GM19463 (cell line): ENCODE measurements around the gene CDCA5.
"Not testable (repeated sequence)": the region's sequence is repeated elsewhere in the genome, so short reads cannot be mapped to it uniquely, and the experiment has no call there.

Source experiments
- ATAC-seq: cut with Tn5 transposase; IDR thresholded peaks from one replicate; pipeline ENCODE4 v1.9.1; 2021; ENCODE audit warnings: mild to moderate bottlenecking, moderate library complexity; ENCODE audit not compliant: unreplicated experiment

The CDCA5 gene

DNA sequence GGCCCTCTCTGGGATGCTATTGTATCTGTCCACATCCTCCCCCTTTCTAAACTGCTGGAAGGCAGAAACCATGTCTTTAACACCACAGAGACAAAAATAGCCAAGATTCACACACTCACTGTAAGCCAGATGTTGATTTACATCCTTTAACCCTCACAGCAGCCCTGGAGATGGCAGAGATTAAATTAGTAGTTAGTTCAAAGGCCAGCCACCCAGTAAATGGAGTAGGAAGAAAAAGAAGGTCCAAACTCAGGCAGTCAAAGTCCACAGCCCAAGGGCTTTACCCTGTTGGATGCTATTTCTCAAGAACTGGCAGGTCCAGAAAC, 35.8 kb upstream of the CDCA5 start:
- no peak for ATAC-seq

DNA sequence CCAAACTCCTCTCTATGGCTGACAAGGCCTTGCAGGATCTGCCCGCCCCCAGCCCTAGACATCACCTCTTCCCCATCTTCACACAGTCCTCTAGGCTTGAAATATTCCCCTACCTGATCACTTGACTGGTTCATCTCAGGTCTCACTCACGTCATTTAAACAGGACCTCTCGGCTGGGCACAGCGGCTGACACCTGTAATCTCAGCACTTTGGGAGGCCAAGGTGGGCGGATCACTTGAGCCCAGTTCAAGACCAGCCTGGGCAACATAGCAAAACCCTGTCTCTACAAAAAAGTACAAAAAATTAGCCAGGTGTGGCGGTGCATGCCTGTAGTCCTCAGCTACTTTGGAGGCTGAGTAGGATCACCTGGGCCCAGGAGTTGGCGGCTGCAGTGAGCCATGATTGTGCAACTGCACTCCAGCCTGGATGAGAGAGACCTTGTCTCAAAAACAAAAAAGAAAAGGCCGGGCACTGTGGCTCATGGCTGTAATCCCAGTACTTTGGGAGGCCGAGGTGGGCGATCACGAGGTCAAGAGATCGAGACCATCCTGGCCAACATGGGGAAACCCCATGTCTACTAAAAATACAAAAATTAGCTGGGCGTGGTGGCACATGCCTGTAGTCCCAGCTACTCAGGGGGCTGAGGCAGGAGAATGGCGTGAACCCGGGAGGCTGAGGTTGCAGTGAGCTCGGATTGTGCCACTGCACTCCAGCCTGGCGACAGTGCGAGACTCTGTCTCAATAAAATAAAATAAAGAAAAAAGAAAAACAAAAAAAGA, 35.2 kb upstream of the CDCA5 start:
- ATAC-seq = not testable (repeated sequence)

DNA sequence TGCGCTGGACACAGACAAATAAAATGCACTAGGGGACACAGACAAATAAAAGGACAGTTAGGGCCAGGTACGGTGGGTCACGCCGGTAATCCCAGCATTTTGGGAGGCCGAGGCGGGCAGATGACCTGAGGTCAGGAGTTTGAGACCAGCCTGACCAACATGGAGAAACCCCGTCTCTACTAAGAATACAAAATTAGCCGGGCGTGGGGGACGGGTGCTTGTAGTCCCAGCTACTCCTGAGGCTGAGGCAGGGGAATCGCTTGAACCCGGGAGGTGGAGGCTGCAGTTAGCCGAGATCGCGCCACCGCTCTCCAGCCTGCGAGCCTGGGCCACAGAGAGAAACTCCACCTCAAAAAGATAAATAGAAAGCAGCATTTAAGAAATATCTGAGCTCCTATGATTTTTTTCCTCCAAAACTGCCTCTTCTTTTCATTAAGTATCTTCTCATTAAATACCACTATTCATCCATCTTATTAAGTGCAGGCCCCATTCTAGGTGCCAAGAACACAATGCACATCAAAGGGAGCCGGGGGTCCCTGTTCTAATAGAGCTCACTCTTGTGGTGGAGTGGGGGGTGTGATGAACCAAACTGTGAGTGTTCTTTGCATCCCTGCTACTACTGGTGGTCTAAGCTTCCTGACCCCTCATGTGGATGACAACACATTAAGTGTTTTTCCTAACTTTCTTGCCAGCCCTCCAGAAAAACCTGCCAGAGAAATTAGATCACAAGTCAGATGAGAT, 34.4 kb upstream of the CDCA5 start:
- ATAC-seq = no peak

DNA sequence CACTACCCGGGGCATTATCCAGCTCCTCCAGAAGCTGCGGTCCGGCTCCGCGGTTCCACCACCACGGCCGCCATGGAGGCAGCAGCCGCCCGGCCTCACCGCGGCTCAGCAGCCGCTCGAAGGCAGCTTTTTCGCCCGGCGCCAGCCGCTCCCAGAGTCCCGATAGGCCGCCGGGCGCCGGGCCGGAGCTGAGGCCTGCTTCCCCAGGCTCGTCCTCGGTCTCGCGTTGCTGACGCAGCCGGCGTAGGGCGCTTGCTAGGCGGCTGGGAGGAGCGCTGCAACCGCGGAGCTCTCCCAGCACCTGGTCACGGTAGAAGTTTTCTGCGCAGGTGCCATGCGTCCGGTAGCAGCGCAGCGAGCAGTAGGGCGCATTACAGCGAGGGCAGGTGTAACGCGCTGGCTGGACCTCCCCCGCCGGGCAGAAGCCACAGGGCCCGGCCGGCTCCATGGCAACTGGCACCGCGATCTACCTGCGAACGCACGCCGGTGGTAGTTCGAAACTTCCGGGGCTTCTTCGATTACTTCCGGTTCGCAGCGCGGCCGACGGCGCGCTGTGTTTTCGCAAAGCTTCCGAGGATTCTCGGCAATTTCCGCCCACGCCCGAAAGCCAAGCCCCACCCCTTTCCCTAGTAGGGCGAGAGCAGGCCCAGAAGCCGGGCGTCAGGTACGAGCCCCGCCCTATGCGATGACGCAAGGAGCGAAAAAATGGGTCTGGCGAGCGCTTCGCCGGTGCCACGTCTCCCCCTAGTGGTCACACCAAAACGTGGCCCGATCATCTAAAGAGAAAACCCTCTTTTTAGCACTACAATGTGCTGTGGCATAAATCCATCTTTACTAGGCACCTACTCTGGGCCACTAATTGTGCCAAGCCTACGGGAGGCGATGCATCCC, 33.6 kb upstream of the CDCA5 start, which contains the start of gene ZNHIT2:
TSS of gene ZNHIT2 (minus strand) at position 496 of the 891 bp plus-strand sequence. CDS start at position 448, 48 bp downstream.
- ATAC-seq = peak; percentile 50

DNA sequence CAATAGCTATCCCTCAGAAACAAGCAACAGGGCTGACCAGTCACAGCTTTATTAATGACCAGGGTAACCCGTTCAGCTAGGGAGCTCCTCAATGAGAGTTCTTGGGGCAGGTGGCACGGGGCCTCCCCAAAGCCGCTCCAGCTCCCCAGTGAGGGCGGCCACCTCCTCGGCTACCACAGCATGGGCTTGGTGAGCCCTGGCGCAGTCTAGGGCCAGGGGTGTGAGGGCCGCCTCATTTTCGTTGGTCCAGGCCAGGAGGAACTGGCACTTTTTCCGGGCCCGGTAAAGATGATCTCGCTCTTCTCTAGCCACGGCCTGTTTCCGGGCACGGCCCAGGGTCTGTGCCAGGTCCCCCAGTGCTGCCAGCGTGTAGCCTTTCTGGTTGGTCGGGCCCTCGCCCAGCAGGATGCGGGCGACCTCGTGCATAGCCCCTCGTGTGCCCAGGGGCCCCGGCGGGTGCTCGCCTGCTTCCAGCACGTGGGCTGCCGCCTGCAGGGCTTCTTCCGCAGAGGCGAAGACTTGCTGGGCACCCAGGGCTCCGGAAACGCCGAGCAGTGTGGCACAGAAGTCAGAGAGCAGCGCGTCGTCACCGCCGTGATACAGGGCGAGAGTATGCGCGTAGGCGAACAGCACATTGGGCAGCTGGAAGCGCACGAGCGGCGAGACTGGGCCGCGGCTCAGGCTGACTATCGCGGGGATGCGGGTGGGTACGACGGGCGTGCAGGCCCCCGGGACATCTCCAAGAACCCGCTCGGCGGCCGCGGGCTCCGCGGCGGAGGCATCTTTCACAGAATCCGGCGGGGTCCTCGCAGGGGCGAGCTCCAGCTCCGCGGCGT, 32.7 kb upstream of the CDCA5 start:
- ATAC-seq = no peak

DNA sequence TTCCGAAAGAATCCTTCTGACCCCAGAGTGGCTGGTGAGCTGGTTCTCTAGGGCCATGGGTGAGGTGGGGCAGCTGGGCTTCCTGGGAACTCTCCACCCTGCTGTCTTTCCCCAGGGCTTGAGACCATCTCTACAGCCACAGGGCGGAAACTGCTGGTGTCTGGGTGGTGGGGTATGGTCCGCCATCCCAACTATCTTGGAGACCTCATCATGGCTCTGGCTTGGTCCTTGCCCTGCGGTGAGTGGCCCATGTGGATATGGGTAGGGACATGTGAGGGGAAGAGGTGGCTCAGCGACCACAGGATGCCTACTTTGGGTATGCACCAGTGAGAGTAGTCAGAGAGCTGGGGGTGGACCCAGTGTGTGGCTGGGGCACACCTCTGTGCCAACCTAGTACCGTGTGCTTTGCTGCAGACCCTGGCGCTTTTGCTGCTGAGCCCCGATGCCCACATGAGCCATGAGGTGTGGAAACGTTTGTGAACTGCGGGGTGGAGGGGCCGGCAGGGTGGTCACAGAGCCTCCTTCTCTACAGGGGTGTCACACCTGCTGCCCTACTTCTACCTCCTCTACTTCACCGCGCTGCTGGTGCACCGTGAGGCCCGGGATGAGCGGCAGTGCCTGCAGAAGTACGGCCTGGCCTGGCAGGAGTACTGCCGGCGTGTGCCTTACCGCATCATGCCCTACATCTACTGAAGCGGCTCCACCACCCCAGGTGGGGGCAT, 31.7 kb upstream of the CDCA5 start:
- no peak for ATAC-seq

DNA sequence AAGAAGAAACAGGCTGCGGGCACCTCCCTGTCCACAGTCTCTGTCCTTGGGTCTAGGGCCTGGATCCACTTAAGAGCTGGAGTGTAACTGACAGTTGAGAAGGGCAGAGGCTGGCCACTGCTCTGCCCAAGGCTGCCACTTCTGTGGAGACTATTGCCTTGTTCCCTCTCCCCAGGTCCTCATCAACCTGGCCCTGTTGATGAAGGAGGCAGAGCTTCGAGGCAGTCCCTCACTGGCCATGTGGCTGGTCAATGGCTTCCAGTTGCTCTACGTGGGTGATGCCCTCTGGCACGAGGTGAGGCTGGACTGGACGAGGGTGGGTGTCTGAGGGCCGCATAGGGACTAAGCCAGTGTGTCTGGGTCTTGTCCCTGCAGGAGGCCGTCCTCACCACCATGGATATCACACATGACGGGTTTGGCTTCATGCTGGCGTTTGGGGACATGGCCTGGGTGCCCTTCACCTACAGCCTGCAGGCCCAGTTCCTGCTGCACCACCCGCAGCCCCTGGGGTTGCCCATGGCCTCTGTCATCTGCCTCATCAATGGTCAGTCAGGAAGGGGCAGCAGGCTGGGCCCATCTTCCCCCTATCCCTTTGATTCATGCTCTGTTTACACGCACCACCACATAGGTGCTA, 30.8 kb upstream of the CDCA5 start:
- ATAC-seq = no peak

DNA sequence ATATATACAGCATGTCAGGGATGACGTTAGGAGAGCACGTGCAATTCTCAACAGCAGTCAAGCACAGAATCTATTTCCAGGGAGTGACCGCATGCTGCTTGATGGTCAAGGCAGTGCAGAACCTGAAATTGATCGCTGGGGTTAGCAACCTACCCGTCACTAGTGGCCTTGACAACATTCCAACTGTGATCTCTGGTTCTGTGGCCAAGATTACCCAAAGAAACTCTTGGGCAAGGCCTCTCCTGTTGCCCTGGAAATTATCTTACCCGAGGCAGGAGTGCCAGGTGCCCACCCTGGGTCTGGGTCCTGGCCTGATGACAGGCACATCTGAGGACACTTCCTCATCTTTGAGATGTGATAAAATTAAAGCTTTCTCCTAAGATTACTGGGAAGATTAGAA, 30.0 kb upstream of the CDCA5 start:
- no peak for ATAC-seq

DNA sequence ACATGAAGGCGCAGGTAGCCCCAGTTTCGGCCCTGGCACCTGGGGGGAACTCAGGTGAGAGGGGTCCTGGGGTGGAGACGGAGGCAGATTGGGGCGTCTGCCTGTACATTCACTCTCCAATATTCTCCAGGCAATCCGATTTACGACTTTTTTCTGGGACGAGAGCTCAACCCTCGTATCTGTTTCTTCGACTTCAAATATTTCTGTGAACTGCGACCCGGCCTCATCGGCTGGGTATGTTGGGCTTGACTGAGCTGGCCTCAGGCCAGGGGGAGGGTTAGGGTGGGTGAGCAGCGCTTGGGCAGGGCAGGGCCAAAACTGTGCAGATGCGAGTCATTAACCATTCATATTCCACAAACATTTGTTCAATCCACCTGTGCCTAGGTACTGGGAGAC, 29.5 kb upstream of the CDCA5 start:
- ATAC-seq = no peak

DNA sequence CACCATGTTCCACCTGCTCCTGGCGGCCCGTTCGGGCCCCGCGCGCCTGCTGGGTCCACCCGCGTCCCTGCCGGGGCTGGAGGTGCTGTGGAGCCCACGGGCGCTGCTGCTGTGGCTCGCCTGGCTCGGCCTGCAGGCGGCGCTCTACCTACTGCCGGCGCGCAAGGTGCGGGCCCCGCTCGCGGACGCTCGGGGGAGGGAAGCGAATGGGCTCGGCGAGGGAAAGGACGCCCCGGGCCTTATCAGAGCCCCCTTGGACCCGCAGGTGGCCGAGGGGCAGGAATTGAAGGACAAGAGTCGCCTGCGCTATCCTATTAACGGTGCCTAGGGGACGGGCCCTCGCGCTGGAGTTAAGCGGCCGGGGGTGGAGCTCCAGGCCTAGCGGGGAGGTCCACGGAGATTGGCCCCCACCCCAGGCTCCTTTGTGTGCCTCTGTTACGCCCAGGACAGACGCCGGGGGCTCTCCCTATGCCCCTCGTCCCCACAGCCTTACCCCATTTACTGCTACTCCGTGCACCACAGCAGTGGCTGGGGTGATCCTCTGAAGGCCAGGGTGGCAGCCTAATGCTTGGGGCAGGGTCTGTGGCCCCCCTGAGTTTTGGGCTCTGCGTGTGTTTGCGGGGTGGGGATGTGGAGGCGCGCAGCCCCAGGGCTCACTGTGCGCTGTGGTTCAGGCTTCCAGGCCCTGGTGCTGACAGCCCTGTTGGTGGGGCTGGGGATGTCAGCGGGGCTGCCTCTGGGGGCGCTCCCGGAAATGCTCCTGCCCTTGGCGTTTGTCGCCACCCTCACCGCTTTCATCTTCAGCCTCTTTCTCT, 28.9 kb upstream of the CDCA5 start:
- ATAC-seq = peak; percentile 33

DNA sequence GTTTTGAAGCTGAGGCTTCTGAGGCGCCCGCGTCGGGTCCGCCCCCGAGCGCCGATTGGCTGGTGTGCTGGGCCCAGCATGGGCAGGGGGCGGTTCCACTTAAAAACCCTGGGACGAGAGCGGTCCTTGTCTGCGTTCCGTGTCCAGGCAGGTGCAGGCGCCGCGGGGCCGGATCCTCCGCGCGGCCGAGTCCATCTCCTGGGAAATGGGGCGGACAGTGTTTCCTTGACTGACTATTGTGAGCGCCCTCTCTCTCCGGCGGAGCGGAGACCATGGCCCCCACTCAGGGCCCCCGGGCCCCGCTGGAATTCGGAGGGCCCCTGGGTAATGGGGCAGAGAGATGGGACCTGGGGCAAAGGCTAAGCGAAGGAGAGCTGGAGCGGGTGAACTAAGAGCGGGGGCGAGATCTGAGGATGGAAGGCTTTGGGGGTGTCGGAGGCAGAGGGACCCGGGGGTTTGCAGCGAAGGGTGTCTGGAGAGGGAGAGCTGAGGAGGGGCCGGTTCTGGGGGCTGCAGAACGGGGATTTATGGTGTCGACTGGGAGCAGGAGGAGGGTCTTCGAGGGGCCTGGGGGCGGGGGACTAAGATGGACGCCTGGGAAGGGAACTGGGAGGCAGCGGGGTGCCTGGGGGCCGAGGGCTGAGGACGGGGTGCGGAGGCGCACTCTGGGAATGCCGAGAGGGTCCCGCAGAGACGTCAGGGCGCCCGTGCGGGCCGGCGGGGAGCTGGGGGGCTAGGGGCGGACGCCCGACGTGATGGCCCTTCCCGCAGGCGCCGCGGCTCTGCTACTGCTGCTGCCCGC, 28.1 kb upstream of the CDCA5 start, which contains the start of gene TM7SF2:
TSS of gene TM7SF2 (plus strand) at position 129 of the 802 bp plus-strand sequence. CDS start at position 273, 144 bp downstream.
- ATAC-seq = peak; percentile 85

DNA sequence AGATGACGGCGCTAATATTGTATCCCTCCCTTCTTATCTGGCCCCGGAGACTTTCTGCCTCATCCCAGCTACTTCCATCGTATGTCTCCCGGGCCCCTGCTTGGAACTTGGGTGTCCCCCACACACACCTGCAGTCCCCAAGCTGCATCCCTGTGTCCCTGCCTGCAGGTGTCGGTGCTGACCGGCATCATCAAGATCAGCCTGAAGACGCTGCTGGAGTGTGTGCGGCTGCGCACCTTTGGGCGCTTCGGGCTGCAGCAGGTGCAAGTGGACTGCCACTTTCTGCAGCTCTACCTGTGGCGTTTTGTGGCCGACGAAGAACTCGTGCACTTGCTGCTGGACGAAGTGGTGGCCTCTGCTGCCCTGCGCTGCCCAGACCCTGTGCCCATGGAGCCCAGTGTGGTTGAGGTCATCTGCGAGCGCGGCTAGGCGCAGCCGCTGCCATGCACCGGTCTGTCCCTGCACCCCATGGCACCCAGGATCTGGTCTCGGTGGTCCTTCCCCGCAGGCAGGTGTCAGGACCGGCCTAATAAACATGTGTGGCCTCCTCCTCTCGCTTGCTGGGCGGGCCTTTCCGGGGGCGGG, 27.4 kb upstream of the CDCA5 start:
- ATAC-seq = no peak

DNA sequence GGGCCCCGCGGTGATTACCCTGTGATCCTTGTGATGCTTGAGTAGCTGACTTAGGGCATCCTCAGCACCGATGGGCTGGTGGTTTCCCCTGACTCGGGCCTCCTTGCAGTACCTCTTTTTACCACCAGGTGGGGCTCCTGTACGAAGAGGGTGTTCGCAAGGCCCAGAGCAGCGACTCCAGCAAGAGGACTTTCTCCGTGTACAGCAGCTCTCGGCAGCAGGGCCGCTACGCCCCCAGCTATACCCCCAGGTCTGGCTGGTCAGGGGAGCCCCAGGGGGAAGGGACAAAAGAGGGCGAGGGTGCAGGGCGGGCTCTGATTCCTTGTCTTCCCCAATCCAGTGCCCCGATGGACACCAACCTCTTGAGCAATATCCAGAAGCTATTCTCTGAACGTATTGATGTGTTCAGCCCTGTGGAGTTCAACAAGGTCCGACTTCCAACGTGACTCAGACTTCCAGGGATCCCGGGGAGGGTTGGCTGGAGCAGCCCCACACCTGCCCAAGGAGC, 26.6 kb upstream of the CDCA5 start:
- ATAC-seq = no peak

DNA sequence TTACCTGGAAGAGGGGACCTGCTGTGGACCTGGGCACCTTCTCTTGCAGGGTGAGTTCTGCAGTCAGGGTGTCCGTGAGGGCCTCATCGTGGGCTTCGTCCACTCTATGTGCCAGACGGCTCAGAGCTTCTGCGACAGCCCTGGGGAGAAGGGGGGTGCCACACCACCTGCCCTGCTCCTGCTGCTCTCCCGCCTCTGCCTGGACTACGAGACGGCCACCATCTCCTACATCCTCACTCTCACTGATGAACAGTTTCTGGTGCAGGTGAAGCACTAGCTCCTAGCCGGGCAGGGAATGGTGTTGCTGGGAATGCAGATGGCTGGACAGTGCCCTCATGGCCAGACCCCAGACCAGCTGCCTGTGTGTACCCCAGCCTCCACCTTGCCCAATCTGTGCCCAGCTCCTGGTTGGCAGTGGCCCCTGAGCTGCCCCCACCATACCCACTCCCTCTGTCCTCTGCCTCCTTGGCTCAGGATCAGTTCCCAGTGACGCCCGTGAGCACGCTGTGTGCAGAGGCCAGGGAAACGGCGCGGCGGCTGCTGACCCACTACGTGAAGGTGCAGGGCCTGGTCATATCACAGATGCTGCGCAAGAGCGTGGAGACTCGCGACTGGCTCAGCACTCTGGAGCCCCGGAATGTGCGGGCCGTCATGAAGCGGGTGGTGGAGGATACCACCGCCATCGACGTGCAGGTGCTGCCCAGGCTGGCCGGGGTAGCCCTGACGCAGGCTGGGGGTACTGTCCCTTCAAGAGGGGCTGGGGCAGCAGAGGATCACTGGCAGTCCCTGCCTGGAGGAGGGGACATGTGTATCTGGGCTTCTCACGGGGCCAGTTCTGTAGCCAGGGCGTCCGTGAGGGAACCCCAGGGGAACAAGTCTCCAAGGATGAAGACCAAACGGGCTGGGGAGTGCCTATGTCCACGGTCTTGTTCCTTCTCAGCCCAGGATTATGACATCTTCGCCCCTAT, 25.7 kb upstream of the CDCA5 start:
- no peak for ATAC-seq

DNA sequence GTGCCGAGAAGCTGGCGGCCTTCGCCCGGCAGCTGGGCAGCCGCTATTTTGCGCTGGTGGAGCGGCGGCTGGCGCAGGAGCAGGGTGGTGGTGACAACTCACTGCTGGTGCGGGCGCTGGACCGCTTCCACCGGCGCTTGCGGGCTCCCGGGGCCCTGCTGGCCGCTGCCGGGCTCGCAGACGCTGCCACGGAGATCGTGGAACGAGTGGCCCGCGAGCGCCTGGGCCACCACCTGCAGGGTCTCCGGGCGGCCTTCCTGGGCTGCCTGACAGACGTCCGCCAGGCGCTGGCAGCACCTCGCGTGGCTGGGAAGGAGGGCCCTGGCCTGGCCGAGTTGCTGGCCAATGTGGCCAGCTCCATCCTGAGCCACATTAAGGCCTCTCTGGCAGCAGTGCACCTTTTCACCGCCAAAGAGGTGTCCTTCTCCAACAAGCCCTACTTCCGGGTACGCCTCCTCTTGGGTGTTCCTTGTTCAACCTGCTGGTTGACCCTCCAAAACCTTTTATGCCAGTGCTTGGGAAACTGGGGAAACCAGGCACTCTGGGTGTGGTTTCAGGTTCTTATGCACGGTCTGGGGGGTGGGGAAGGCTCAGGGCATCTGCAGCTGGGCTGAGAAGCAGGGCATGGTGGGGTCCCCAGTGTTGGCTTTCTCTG, 24.8 kb upstream of the CDCA5 start:
- ATAC-seq = no peak
